ENCODE results near the gene TRIM72. TPM values are rescaled to one million over a fixed set of nuclear protein-coding genes. Genes with fewer than 3 reads are reported as not detected.

The TRIM72 gene
- total RNA-seq, 1 donor from 2014 or later, result 0.17 TPM

GRCh38 chr16:31253642-31254045 is 39.7 kb downstream of the TRIM72 start:
- no peaks in the 10 kb centered on the region for H3K36me3 ChIP-seq
- no peaks in the 10 kb centered on the region for H3K4me1 ChIP-seq
- TF ChIP-seq CTCF (IDR thresholded peaks at IDR 0.05), result no peak
- no peak overlapping the region for H3K4me3 ChIP-seq
- H3K27ac ChIP-seq, result peak overlapping the region; percentile 55
- H3K27me3 ChIP-seq, result no peaks in the 10 kb centered on the region
- ATAC-seq, result peak; percentile 94
- intact Hi-C loops (cut with DNase I), result loop anchor here (10.0 kb wide), 1 partner anchor 49 kb away; the partner anchor contains the start of gene PYCARD
- DNase-seq, result no peak
- H3K9me3 ChIP-seq, result no peaks in the 10 kb centered on the region

- intact Hi-C loops (cut with DNase I), result loop anchor here (10.0 kb wide), 1 partner anchor 52 kb away; the partner anchor contains the start of gene PYCARD
Measured at GRCh38 chr16:31256466-31256865, 42.5 kb downstream of the TRIM72 start.

GRCh38 chr16:31258366-31258765 is 44.4 kb downstream of the TRIM72 start:
- no peak for TF ChIP-seq CTCF (IDR thresholded peaks at IDR 0.05)
- H3K4me1 ChIP-seq, result peaks cover 6% of the 10 kb centered on the region
- H3K27ac ChIP-seq, result no peak overlapping the region
- no peaks in the 10 kb centered on the region for H3K36me3 ChIP-seq
- H3K9me3 ChIP-seq, result no peaks in the 10 kb centered on the region
- DNase-seq (peak; percentile 6), ATAC-seq (no peak)
- intact Hi-C loops (cut with DNase I), result loop anchor here (10.0 kb wide), 1 partner anchor 54 kb away; the partner anchor contains the start of gene PYCARD
- H3K27me3 ChIP-seq, result no peaks in the 10 kb centered on the region
- H3K4me3 ChIP-seq, result no peak overlapping the region

More at GRCh38 chr16:31256466-31256865, 42.5 kb downstream of the TRIM72 start:
- H3K9me3 ChIP-seq, result no peaks in the 10 kb centered on the region
- H3K36me3 ChIP-seq, result no peaks in the 10 kb centered on the region
- DNase-seq (no peak), ATAC-seq (no peak)
- H3K4me3 ChIP-seq, result no peak overlapping the region
- TF ChIP-seq CTCF (IDR thresholded peaks at IDR 0.05), result no peak
- peaks cover 6% of the 10 kb centered on the region for H3K4me1 ChIP-seq
- H3K27me3 ChIP-seq, result no peaks in the 10 kb centered on the region
- H3K27ac ChIP-seq, result no peak overlapping the region

GRCh38 chr16:31260136-31260931 is 46.4 kb downstream of the TRIM72 start:
- peak; percentile 48 for DNase-seq
- H3K4me1 ChIP-seq, result peaks cover 9% of the 10 kb centered on the region
- intact Hi-C loops (cut with DNase I), result no loop called here
- no peaks in the 10 kb centered on the region for H3K27me3 ChIP-seq
- H3K36me3 ChIP-seq, result no peaks in the 10 kb centered on the region
- peak; percentile 47 for ATAC-seq
- no peak overlapping the region for H3K27ac ChIP-seq
- H3K4me3 ChIP-seq, result peak overlapping the region; percentile 39
- no peak for TF ChIP-seq CTCF (IDR thresholded peaks at IDR 0.05)
- no peaks in the 10 kb centered on the region for H3K9me3 ChIP-seq

GRCh38 chr16:31262084-31262483 is 48.2 kb downstream of the TRIM72 start:
- no peak for ATAC-seq
- no peaks in the 10 kb centered on the region for H3K27me3 ChIP-seq
- TF ChIP-seq CTCF (IDR thresholded peaks at IDR 0.05), result no peak
- no peaks in the 10 kb centered on the region for H3K9me3 ChIP-seq
- intact Hi-C loops (cut with DNase I), result no loop called here
- H3K36me3 ChIP-seq, result no peaks in the 10 kb centered on the region
- peak; percentile 1 for DNase-seq
- no peak overlapping the region for H3K4me3 ChIP-seq
- H3K27ac ChIP-seq, result no peak overlapping the region
- peaks cover 11% of the 10 kb centered on the region for H3K4me1 ChIP-seq
